ENCODE data around the gene RRBP1.
A peak's percentile ranks its signal among the peaks of the same experiment; 100 is the strongest.

Gene RRBP1

GRCh38 chr20:17674722-17675518 is 7.1 kb downstream of the RRBP1 start:
- Histone ChIP-seq H3K9me3 (replicated peaks; ENCODE audit: insufficient read depth, low read length) (no peaks in the 10 kb centered on the region), H3K4me1 (ENCODE audit: low read length) (peaks cover 54% of the 10 kb centered on the region), H4K20me1 (ENCODE audit: insufficient read depth, low read length) (peaks cover 94% of the 10 kb centered on the region), H3K9ac (ENCODE audit: low read length) (no peak overlapping the region), H2AFZ (ENCODE audit: low read length) (no peak overlapping the region), H3K27me3 (replicated peaks; ENCODE audit: insufficient read depth, low read length) (no peaks in the 10 kb centered on the region), H3K36me3 (replicated peaks; ENCODE audit: insufficient read depth, low read length) (peaks cover 25% of the 10 kb centered on the region), H3K4me3 (ENCODE audit: low read length) (no peak overlapping the region), H3K9me2 (replicated peaks; ENCODE audit: insufficient read depth, low read length) (no peaks in the 10 kb centered on the region), H3F3A (ENCODE audit: insufficient read depth, low read length) (peaks cover 24% of the 10 kb centered on the region), H3K27ac (ENCODE audit: low read length) (no peak overlapping the region), H3K79me2 (ENCODE audit: low read length) (peaks cover 100% of the 10 kb centered on the region), H3K4me2 (ENCODE audit: low read depth, low read length) (no peak overlapping the region)
- no peak for TF ChIP-seq CTCF (IDR thresholded peaks at IDR 0.05; ENCODE audit: low read length)
- TF ChIP-seq EZH2phosphoT487 (IDR thresholded peaks at IDR 0.05; ENCODE audit: low read length): no peak
- TF ChIP-seq EZH2 (optimal IDR thresholded peaks at IDR 0.05; ENCODE audit: low read depth, low read length): no peak
- DNase-seq: no peak

GRCh38 chr20:17673084-17673483 is 9.0 kb downstream of the RRBP1 start:
- no peaks in the 10 kb centered on the region for H3K9me2 ChIP-seq (replicated peaks; ENCODE audit: insufficient read depth, low read length)
- no peak for TF ChIP-seq EZH2 (optimal IDR thresholded peaks at IDR 0.05; ENCODE audit: low read depth, low read length)
- TF ChIP-seq EZH2phosphoT487 (IDR thresholded peaks at IDR 0.05; ENCODE audit: low read length): no peak
- no peak for TF ChIP-seq CTCF (IDR thresholded peaks at IDR 0.05; ENCODE audit: low read length)
- DNase-seq: no peak
- H3K4me2 ChIP-seq (ENCODE audit: low read depth, low read length): no peak overlapping the region
- no peaks in the 10 kb centered on the region for H3K27me3 ChIP-seq (replicated peaks; ENCODE audit: insufficient read depth, low read length)
- no peak overlapping the region for H2AFZ ChIP-seq (ENCODE audit: low read length)
- peaks cover 48% of the 10 kb centered on the region for H3K4me1 ChIP-seq (ENCODE audit: low read length)
- peaks cover 100% of the 10 kb centered on the region for H3K79me2 ChIP-seq (ENCODE audit: low read length)
- peaks cover 22% of the 10 kb centered on the region for H3F3A ChIP-seq (ENCODE audit: insufficient read depth, low read length)
- H3K9me3 ChIP-seq (replicated peaks; ENCODE audit: insufficient read depth, low read length): no peaks in the 10 kb centered on the region
- peaks cover 86% of the 10 kb centered on the region for H4K20me1 ChIP-seq (ENCODE audit: insufficient read depth, low read length)
- H3K4me3 ChIP-seq (ENCODE audit: low read length): no peak overlapping the region
- peaks cover 16% of the 10 kb centered on the region; the same call in 1 of the 2 replicates for H3K36me3 ChIP-seq (replicated peaks; ENCODE audit: insufficient read depth, low read length)
- H3K9ac ChIP-seq (ENCODE audit: low read length): no peak overlapping the region
- H3K27ac ChIP-seq (ENCODE audit: low read length): no peak overlapping the region

- peaks cover 77% of the 10 kb centered on the region for H4K20me1 ChIP-seq (ENCODE audit: insufficient read depth, low read length)
- peaks cover 46% of the 10 kb centered on the region for H3K4me1 ChIP-seq (ENCODE audit: low read length)
- H3K9ac ChIP-seq (ENCODE audit: low read length): no peak overlapping the region
- no peak for TF ChIP-seq EZH2phosphoT487 (IDR thresholded peaks at IDR 0.05; ENCODE audit: low read length)
- no peak for TF ChIP-seq EZH2 (optimal IDR thresholded peaks at IDR 0.05; ENCODE audit: low read depth, low read length)
- no peak for TF ChIP-seq CTCF (IDR thresholded peaks at IDR 0.05; ENCODE audit: low read length)
- H3K4me2 ChIP-seq (ENCODE audit: low read depth, low read length): peak overlapping the region; percentile 28; the same call in 1 of the 2 replicates
- H3K4me3 ChIP-seq (ENCODE audit: low read length): no peak overlapping the region
- no peak for DNase-seq
- no peaks in the 10 kb centered on the region for H3K9me3 ChIP-seq (replicated peaks; ENCODE audit: insufficient read depth, low read length)
- H3K79me2 ChIP-seq (ENCODE audit: low read length): peaks cover 100% of the 10 kb centered on the region
- peak overlapping the region; percentile 31; the same call in 1 of the 2 replicates for H3K27ac ChIP-seq (ENCODE audit: low read length)
- H3K36me3 ChIP-seq (replicated peaks; ENCODE audit: insufficient read depth, low read length): peaks cover 16% of the 10 kb centered on the region; the same call in 1 of the 2 replicates
- peaks cover 22% of the 10 kb centered on the region for H3F3A ChIP-seq (ENCODE audit: insufficient read depth, low read length)
- no peaks in the 10 kb centered on the region for H3K27me3 ChIP-seq (replicated peaks; ENCODE audit: insufficient read depth, low read length)
- H3K9me2 ChIP-seq (replicated peaks; ENCODE audit: insufficient read depth, low read length): no peaks in the 10 kb centered on the region
- H2AFZ ChIP-seq (ENCODE audit: low read length): no peak overlapping the region
These were observed 10.5 kb downstream of the RRBP1 start for GRCh38 chr20:17671565-17671964.
